ENCODE results near the gene BAIAP2.

The BAIAP2 gene

DNA sequence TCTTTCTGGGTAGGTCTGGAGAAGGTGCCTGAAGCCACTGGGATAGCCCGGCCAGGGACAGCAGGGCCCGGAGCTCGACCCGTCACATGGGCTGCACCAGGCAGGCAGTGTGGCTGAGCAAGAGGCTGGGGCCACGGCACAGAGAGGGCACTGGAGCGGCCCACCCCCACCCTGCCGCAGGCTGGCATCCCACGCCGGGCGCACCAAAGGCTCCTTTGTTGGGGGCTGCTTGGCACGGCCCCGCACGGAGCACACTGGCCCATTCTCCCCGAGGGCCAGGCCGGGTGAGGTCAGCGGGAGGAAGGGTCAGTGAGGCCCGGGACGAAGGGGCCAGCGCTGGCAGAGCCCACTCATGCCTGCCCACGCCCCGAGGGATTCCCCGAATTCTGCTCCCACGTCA, 93.8 kb downstream of the BAIAP2 start:
- TF ChIP-seq, protein P1, sequence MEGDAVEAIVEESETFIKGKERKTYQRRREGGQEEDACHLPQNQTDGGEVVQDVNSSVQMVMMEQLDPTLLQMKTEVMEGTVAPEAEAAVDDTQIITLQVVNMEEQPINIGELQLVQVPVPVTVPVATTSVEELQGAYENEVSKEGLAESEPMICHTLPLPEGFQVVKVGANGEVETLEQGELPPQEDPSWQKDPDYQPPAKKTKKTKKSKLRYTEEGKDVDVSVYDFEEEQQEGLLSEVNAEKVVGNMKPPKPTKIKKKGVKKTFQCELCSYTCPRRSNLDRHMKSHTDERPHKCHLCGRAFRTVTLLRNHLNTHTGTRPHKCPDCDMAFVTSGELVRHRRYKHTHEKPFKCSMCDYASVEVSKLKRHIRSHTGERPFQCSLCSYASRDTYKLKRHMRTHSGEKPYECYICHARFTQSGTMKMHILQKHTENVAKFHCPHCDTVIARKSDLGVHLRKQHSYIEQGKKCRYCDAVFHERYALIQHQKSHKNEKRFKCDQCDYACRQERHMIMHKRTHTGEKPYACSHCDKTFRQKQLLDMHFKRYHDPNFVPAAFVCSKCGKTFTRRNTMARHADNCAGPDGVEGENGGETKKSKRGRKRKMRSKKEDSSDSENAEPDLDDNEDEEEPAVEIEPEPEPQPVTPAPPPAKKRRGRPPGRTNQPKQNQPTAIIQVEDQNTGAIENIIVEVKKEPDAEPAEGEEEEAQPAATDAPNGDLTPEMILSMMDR (IDR thresholded peaks at IDR 0.05; ENCODE audit: low read depth, low read length) = no peak
- no peak overlapping the region for H3K4me3 ChIP-seq (replicated peaks in 1 of 2; ENCODE audit: low read depth in 2 of 2, low read length in 2 of 2)
- DNase-seq (ENCODE audit: low read depth in 2 of 2) = no peak

DNA sequence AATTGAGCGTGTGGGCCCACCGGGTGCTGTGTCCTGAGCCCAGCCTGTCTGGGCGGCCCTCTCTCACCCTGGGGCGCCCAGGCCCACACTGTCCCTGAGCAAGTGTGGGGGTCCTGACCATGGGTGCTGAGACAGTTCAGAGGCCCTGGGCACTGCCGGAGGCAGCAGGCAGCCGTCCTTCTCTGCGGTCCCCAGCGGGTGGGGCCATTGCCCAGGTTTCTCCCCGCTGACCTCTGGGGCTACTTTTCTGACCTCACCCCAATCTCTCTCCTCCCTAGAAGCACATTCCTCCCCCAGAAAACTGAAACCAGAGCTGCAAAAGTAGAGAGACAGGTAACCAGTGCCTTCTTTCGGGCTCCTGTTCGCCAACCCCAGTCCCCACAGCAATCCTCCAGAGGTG, 94.3 kb downstream of the BAIAP2 start:
- no peak overlapping the region for H3K4me3 ChIP-seq (replicated peaks in 1 of 2; ENCODE audit: low read depth in 2 of 2, low read length in 2 of 2)
- no peak for DNase-seq (ENCODE audit: low read depth in 2 of 2)
- TF ChIP-seq, protein P1 (IDR thresholded peaks at IDR 0.05; ENCODE audit: low read depth, low read length) = no peak

DNA sequence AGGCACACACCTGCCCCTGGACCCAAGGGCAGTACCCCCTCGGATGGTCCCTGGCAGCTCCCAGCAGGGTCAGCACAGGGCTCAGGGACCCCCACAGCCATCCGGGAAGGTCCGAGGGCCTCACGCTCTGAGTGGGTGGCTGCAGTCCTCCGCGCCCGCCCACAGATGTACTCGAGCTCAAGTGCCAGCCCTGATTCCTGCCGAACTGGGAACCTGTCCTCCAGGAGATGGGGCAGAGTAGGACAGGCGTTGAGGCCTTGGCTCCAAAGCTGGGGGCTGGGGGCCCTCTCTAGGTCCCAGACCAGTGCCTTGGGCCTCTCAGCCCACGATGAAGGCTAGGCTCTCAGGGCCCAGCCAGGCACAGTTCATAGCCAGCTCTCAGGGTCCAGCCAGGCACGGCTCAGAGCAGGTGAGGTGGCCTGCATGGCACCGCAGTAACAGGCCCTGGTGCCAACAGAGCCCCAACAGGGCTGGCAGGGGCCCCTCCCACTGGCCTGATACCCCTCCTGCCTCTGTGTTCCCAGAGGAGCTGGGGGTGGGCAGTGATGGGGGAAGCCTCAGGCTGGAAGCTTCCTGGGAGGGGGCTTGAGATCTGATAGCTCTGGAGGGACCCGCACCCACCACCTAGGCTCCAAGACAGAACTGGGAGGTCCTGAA, 94.9 kb downstream of the BAIAP2 start:
- TF ChIP-seq, protein P1 (IDR thresholded peaks at IDR 0.05; ENCODE audit: low read depth, low read length) = no peak
- DNase-seq (ENCODE audit: low read depth in 2 of 2) = no peak
- H3K4me3 ChIP-seq (replicated peaks in 1 of 2; ENCODE audit: low read depth in 2 of 2, low read length in 2 of 2) = no peak overlapping the region

DNA sequence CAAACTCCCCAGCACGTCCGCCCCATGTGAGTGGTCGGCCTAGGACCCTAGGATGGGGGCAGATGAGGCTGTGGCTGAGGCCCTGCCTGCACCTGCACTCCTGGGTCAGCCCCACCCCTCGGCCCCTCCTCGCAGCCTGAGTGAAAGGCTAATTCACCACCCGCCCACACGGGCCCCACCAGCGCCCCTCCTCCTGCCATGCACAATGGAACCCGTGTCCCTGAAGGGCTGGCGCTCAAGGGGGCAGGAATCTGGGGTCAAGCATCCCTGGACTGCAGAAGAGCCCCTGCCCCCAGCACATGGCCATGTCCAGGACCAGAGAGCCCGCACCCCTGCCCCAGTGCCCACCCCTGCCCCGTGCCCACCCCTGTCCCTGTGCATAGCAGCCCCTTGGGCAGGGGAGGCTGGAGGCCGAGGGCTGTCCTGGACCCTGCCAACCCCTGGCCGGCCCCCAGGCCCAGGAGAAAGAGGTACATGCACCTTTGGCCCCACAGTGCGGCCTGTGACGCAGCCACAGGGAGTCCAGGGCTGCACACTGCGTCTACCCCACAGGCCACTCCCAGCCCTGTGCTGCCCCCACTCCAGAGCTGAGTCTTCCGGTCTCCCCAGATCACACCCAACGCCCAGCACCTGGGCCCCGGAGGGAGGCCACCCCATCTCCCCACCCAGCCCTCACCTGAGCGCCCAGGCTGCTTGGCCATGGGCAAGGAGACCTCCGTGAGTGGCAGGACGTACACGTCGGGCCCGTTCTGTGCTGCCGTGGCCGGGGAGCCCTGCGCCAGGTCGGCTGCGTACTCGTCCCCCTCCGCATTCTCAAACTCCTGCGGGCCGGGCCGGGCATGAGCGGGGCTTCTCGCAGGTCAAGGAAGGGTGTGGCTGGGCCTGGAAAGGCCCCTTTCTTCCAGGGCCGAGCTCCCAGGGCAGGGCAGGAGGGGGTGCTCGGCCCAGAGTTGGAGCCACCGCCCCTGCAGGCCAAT, 95.7 kb downstream of the BAIAP2 start:
- no peak overlapping the region for H3K4me3 ChIP-seq (replicated peaks in 1 of 2; ENCODE audit: low read depth in 2 of 2, low read length in 2 of 2)
- TF ChIP-seq, protein P1 (IDR thresholded peaks at IDR 0.05; ENCODE audit: low read depth, low read length) = no peak

DNA sequence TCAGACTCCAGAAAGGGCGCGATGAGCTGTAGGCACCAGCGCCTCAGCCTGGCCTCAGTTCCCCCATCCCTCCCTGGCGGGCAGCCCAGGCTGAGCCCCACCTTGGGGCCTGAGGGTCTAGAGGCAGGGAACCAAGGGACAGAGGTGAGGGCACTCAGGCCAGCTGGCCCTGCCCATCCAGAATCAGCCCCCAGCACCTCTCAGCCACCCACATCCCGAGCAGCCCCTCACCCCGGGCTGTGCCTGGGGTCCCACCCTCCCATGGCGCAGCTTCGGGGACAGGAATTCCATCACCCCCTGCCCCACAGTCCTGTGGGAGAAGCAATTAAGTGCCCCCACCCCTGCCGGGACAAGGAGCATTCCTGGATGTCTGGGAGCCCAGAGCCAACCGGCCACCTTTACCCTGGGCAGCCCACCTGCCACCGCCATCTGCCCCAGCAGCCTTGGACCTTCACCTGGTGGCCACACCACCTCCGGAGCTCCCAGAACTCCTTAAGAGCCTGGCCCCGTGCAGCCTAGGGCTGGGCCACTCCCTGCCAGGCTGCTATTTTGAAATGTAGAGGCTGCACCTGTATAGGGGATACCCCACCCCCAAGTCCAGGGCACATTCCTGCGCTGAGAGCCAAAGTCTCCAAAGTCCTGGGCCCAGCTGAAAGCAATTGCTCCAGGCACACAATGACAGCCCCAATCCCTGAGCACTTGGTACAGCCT, 96.7 kb downstream of the BAIAP2 start:
- H3K4me3 ChIP-seq (replicated peaks in 1 of 2; ENCODE audit: low read depth in 2 of 2, low read length in 2 of 2) = no peak overlapping the region
- DNase-seq (ENCODE audit: low read depth in 2 of 2) = no peak
- TF ChIP-seq, protein P1 (IDR thresholded peaks at IDR 0.05; ENCODE audit: low read depth, low read length) = no peak

More for the DNA sequence above, 95.7 kb downstream of the BAIAP2 start:
- no peak for DNase-seq (ENCODE audit: low read depth in 2 of 2)

DNA sequence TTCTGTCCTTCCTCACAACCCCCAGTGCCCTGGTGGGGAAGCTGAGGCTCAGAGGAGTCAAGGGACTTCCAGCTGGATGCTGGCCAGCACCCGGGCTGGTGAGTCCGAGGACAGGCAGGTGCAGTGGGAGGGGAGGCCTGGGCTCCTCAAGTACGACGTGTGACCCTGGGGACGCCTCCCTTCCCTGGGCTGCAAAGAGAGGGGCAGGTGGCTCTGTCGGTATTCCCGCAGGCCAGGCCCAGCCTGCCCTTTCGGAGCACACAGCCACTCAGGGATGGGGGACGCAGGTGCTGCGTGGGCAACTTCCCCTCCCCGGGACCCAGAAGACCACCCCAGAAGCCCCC, 97.2 kb downstream of the BAIAP2 start:
- TF ChIP-seq, protein P1 (IDR thresholded peaks at IDR 0.05; ENCODE audit: low read depth, low read length) = no peak
- no peak overlapping the region for H3K4me3 ChIP-seq (replicated peaks in 1 of 2; ENCODE audit: low read depth in 2 of 2, low read length in 2 of 2)
- no peak for DNase-seq (ENCODE audit: low read depth in 2 of 2)
